Heart right ventricle (tissue), 16 donors: ENCODE results near the gene IGLL1. TPM values are rescaled to one million over a fixed set of nuclear protein-coding genes. Genes with fewer than 3 reads are reported as not detected.
"Not testable (repeated sequence)": the region's sequence is repeated elsewhere in the genome, so short reads cannot be mapped to it uniquely, and the experiment has no call there.

Source experiments
- ATAC-seq, 8 donors: fragments of 200-7000 bp; cut with Tn5 transposase; one replicate each; pipeline ENCODE4 v1.9.1; 2020; ENCODE audit warnings: mild to moderate bottlenecking in 8 of 8, moderate library complexity in 8 of 8, moderate number of reproducible peaks in 1 of 8
- DNase-seq, 2 donors: peaks; one replicate each; pipeline ENCODE4 v3.0.0-alpha.2; 2020
- H3K27ac ChIP-seq, 10 donors: fragments of 200-600 bp; sonication (generic) in 2 of 10; one replicate each; pipeline versions ENCODE4 v1.5.0 to v1.8.0; 2020 to 2022; ENCODE audit warnings: mild to moderate bottlenecking in 3 of 10
- H3K27me3 ChIP-seq, 7 donors: fragments of 200-600 bp; one replicate each; pipeline ENCODE4 v1.8.0; 2021 to 2022; ENCODE audit warnings: mild to moderate bottlenecking in 2 of 7
- H3K36me3 ChIP-seq, 9 donors: fragments of 200-600 bp; sonication (generic) in 1 of 9; one replicate each; pipeline versions ENCODE4 v1.5.0 to v1.8.0; 2020 to 2022; ENCODE audit warnings: mild to moderate bottlenecking in 2 of 9
- H3K4me1 ChIP-seq, 9 donors: fragments of 200-600 bp; sonication (generic) in 1 of 9; one replicate each; pipeline versions ENCODE4 v1.5.0 to v1.8.0; 2020 to 2022; ENCODE audit warnings: mild to moderate bottlenecking in 4 of 9
- H3K4me3 ChIP-seq, 10 donors: fragments of 200-600 bp; sonication (generic) in 2 of 10; one replicate each; pipeline versions ENCODE4 v1.5.0 to v1.8.0; 2020 to 2022; ENCODE audit warnings: mild to moderate bottlenecking in 7 of 10, moderate library complexity in 2 of 10
- H3K9me3 ChIP-seq, 11 donors: fragments of 200-600 bp in 10 of 11; sonication (generic) in 2 of 11; one replicate each; pipeline versions ENCODE4 v1.5.0 to v1.8.0; 2013 to 2022; ENCODE audit warnings: mild to moderate bottlenecking in 2 of 11, control low read depth in 1 of 11, moderate library complexity in 1 of 11
- CTCF ChIP-seq, 9 donors: fragments of 200-600 bp; sonication (generic) in 2 of 9; IDR thresholded peaks; one replicate each; pipeline versions ENCODE4 v1.5.0 to v1.8.0; 2021 to 2022; ENCODE audit warnings: antibody characterized with exemption in 9 of 9, mild to moderate bottlenecking in 5 of 9, moderate library complexity in 1 of 9
- WGBS, 2 donors: extraction: QIAGEN DNeasy Blood & Tissue Kit; methylation state at CpG; one replicate each; pipeline ENCODE4 v1.1.7; 2013; ENCODE audit warnings: inconsistent platforms in 1 of 2; 5-methylcytosine and 5-hydroxymethylcytosine counted together
- intact Hi-C, 10 donors: fragments of 100-400 bp; cut with DNase I; formaldehyde crosslinking; loops; one replicate each; pipeline versions ENCODE4 v1.11.1 to v1.14.2; 2022
- polyA plus RNA-seq, 2 donors: library from polyadenylated mRNA; stranded (reverse); fragments of 200-250 nt; gene quantifications; one replicate each; pipeline ENCODE4 v1.2.3, GENCODE V29; 2013
- total RNA-seq, 10 donors: library from RNA; stranded (reverse); fragmentation: NEBNext Ultra II Directional in 3 of 10; extraction: Animal tissue kit (Norgen Biotek cat#: 25700) in 3 of 10; gene quantifications; one replicate each; pipeline versions ENCODE4 v1.2.1 to v1.2.4, GENCODE V29; 2021 to 2023
- donor health status: Arrhythmogenic right ventricular cardiomyopathy.
- donor health status: ischemic (EF 13 %, LVEDD 7.1; RV severe dilation, severe dysfunction).
- donor health status: healthy with polysubstance abuse.
- donor health status: DM: no; HTN: yes; CAD: no.
- donor health status: DM: no; HTN: no; CAD: no.
- donor health status: ischemic (EF 25% LVEDD 6.9; RV normal size, moderate dysfunction).
- donor health status: ischemic (EF 25% LVEDD 5.7; RV mildly dilated, moderate dysfunction).
- donor health status: healthy.
- donor health status: DM: yes; HTN: yes; CAD: no.
- donor health status: Ischemic cardiomyopathy.
- donor health status: ischemic (EF 35%, LVEDD 5.7; RV mildly dilated, moderate dysfunction).
- donor health status: nonischemic (EF 11% LVEDD 7.7; RV severe dilation, severe dysfunction).
- donor health status: DM: yes; HTN: yes; CAD: no.
- donor health status: PGD.
- donor health status: ischemic (EF 29% LVEDD 5.4; RV normal size, mild dysfunction).
- donor health status: nonischemic (EF 23%, LVEDD 6.1; RV moderate dilation, normal function).

The IGLL1 gene
- total and polyA plus RNA-seq, 12 donors, result not detected

- H3K27ac ChIP-seq, result no peak overlapping the region
- DNase-seq (no peak), ATAC-seq (no peak)
- H3K36me3 ChIP-seq, result no peaks in the 10 kb centered on the region
- intact Hi-C loops, result loop anchor here in 2 of 10 donors (5.0 to 10.0 kb wide), 3 partner anchors 38 to 216 kb away; partner anchors contain the start of genes C22orf15 (in 2 of the 2) and CHCHD10 (in 2 of the 2)
- no peak overlapping the region for H3K4me3 ChIP-seq
- 68 to 75% methylated on average over 5 of the region's 5 CpGs for WGBS, 2 donors
- no peaks in the 10 kb centered on the region for H3K4me1 ChIP-seq
- H3K9me3 ChIP-seq, result peaks cover 0 to 19% (median 0%) of the 10 kb centered on the region in 11 donors
- H3K27me3 ChIP-seq, result peaks cover 0 to 16% (median 8%) of the 10 kb centered on the region in 7 donors
- no peak for TF ChIP-seq CTCF (IDR thresholded peaks at IDR 0.05)
These were observed 30.9 kb downstream of the IGLL1 start for GRCh38 chr22:23549198-23549595.

DNA sequence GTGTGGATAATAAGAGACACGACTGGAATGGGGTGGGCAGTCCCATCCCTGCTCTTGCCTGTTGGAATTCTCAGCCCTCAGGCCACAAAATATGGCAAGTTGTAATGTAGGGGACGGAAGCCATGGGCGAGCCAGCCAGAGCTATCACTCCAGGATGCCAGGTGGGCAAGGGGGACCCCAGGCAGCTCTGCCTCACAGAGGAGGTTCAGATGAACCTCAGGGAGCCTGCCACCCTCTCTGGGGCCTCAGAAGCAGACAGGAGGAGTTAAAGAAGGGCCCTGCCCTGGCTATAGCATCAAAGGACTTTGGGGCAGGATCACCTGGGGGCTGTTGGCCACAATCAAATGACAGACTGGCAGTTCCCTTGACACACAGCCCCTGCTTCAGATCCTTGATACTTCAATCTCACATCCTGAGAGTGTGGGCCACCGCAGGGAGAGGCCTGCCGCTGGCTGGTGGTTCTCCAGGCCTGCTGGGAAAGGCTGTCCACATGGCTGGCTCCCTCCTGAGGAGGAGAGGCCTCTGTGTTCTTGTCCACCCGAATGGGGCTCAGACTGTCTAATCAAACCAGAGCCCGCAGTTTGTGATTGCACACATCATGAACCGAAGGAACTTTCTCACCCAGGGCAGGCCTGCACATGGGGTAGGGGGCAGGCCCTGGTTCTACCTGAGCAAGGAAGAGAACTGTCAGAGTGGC lies 31.4 kb downstream of the IGLL1 start:
- Histone ChIP-seq H3K27ac (no peak overlapping the region), H3K27me3 (peaks cover 0 to 12% (median 3%) of the 10 kb centered on the region in 7 donors), H3K4me1 (no peaks in the 10 kb centered on the region), H3K4me3 (no peak overlapping the region), H3K9me3 (peaks cover 0 to 19% (median 0%) of the 10 kb centered on the region in 11 donors), H3K36me3 (no peaks in the 10 kb centered on the region)
- WGBS, 2 donors, result 75 to 84% methylated on average over 8 of the region's 8 CpGs
- TF ChIP-seq CTCF (IDR thresholded peaks at IDR 0.05), result no peak
- ATAC-seq, result no peak
- DNase-seq, result no peak
- intact Hi-C loops, result loop anchor here in 2 of 10 donors (5.0 to 10.0 kb wide), 3 partner anchors 39 to 216 kb away; partner anchors contain the start of genes C22orf15 (in 2 of the 2) and CHCHD10 (in 2 of the 2)

- TF ChIP-seq CTCF (IDR thresholded peaks at IDR 0.05), result no peak
- H3K36me3 ChIP-seq, result no peaks in the 10 kb centered on the region
- H3K9me3 ChIP-seq, result peaks cover 0 to 19% (median 0%) of the 10 kb centered on the region in 11 donors
- no peaks in the 10 kb centered on the region for H3K4me1 ChIP-seq
- ATAC-seq (no peak), DNase-seq (no peak)
- peaks cover 0 to 6% (median 0%) of the 10 kb centered on the region in 7 donors for H3K27me3 ChIP-seq
- intact Hi-C loops, result loop anchor here in 2 of 10 donors (5.0 to 10.0 kb wide), 3 partner anchors 39 to 217 kb away; partner anchors contain the start of genes C22orf15 (in 2 of the 2) and CHCHD10 (in 2 of the 2)
- 80 to 90% methylated on average over 10 of the region's 10 CpGs for WGBS, 2 donors
- H3K4me3 ChIP-seq, result no peak overlapping the region
- H3K27ac ChIP-seq, result no peak overlapping the region
These were observed 32.1 kb downstream of the IGLL1 start for GRCh38 chr22:23547818-23548500.

GRCh38 chr22:23547382-23547781 lies 32.7 kb downstream of the IGLL1 start:
- H3K4me1 ChIP-seq, H3K27me3 ChIP-seq, H3K4me3 ChIP-seq, ATAC-seq, DNase-seq, H3K36me3 ChIP-seq, H3K27ac ChIP-seq: not testable (repeated sequence)
- intact Hi-C loops, result loop anchor here in 2 of 10 donors (5.0 to 10.0 kb wide), 3 partner anchors 40 to 217 kb away; partner anchors contain the start of genes C22orf15 (in 2 of the 2) and CHCHD10 (in 2 of the 2)
- 88 to 89% methylated on average over 5 of the region's 5 CpGs for WGBS, 2 donors
- H3K9me3 ChIP-seq, result peaks cover 0 to 19% (median 0%) of the 10 kb centered on the region in 11 donors
